Type B pancreatic cell (in vitro differentiated cells): Measurements from ENCODE around the gene SFRP5. TPM values are rescaled to one million over a fixed set of nuclear protein-coding genes. Genes with fewer than 3 reads are reported as not detected.

Source experiments
- DNase-seq: peaks from one replicate; pipeline ENCODE4 v3.0.0; 2021; ENCODE audit warnings: mixed read lengths; ENCODE audit not compliant: unreplicated experiment; ENCODE audit errors: extremely low spot score
- H3K27ac Mint-ChIP-seq: 2 replicates; pipeline ENCODE4 v1.8.0; 2021; ENCODE audit warnings: mild to moderate bottlenecking, mixed read lengths
- H3K27me3 Mint-ChIP-seq: 2 replicates; pipeline ENCODE4 v1.8.0; 2021; ENCODE audit warnings: mixed read lengths
- H3K36me3 Mint-ChIP-seq: 2 replicates; pipeline ENCODE4 v1.8.0; 2021; ENCODE audit warnings: mixed read lengths
- H3K4me1 Mint-ChIP-seq: one replicate; pipeline ENCODE4 v1.8.0; 2021; ENCODE audit warnings: mixed read lengths; ENCODE audit not compliant: unreplicated experiment
- H3K4me3 Mint-ChIP-seq: 2 replicates; pipeline ENCODE4 v1.8.0; 2021; ENCODE audit warnings: mild to moderate bottlenecking, mixed read lengths
- H3K9me3 Mint-ChIP-seq: 2 replicates; pipeline ENCODE4 v1.8.0; 2021; ENCODE audit warnings: mixed read lengths
- CTCF ChIP-seq: fragments of 200-600 bp; sonication (generic); conservative IDR thresholded peaks from 2 replicates; pipeline ENCODE4 v1.5.0; 2021; ENCODE audit warnings: antibody characterized with exemption, mild to moderate bottlenecking
- total RNA-seq: library from RNA; stranded (reverse); gene quantifications from 2 replicates; pipeline ENCODE4 v1.2.1, GENCODE V29; 2021; ENCODE audit warnings: low replicate concordance

SFRP5 gene
- total RNA-seq, 1 donor from 2014 or later, result 5.7 TPM

GRCh38 chr10:97805096-97805884 lies 33.5 kb upstream of the SFRP5 start:
- no peaks in the 10 kb centered on the region for H3K4me1 Mint-ChIP-seq
- no peak overlapping the region for H3K4me3 Mint-ChIP-seq
- no peaks in the 10 kb centered on the region for H3K36me3 Mint-ChIP-seq
- H3K27ac Mint-ChIP-seq, result no peak overlapping the region
- no peak for DNase-seq
- TF ChIP-seq CTCF, result no peak
- no peaks in the 10 kb centered on the region for H3K9me3 Mint-ChIP-seq
- H3K27me3 Mint-ChIP-seq, result peaks cover 17% of the 10 kb centered on the region

GRCh38 chr10:97801422-97801821 lies 29.6 kb upstream of the SFRP5 start:
- DNase-seq, result no peak
- no peak overlapping the region for H3K4me3 Mint-ChIP-seq
- H3K27ac Mint-ChIP-seq, result no peak overlapping the region
- peaks cover 3% of the 10 kb centered on the region for H3K9me3 Mint-ChIP-seq
- H3K4me1 Mint-ChIP-seq, result no peaks in the 10 kb centered on the region
- H3K27me3 Mint-ChIP-seq, result peaks cover 29% of the 10 kb centered on the region
- H3K36me3 Mint-ChIP-seq, result no peaks in the 10 kb centered on the region
- no peak for TF ChIP-seq CTCF

- no peak overlapping the region for H3K27ac Mint-ChIP-seq
- no peak for TF ChIP-seq CTCF
- peaks cover 29% of the 10 kb centered on the region for H3K27me3 Mint-ChIP-seq
- H3K4me1 Mint-ChIP-seq, result no peaks in the 10 kb centered on the region
- H3K4me3 Mint-ChIP-seq, result no peak overlapping the region
- H3K36me3 Mint-ChIP-seq, result no peaks in the 10 kb centered on the region
- no peak for DNase-seq
- H3K9me3 Mint-ChIP-seq, result peaks cover 3% of the 10 kb centered on the region
Measured at GRCh38 chr10:97800474-97800873, 28.7 kb upstream of the SFRP5 start.

- H3K27ac Mint-ChIP-seq, result no peak overlapping the region
- no peaks in the 10 kb centered on the region for H3K36me3 Mint-ChIP-seq
- no peak for DNase-seq
- H3K9me3 Mint-ChIP-seq, result peaks cover 3% of the 10 kb centered on the region
- no peak overlapping the region for H3K4me3 Mint-ChIP-seq
- no peaks in the 10 kb centered on the region for H3K4me1 Mint-ChIP-seq
- H3K27me3 Mint-ChIP-seq, result peaks cover 29% of the 10 kb centered on the region
- no peak for TF ChIP-seq CTCF
Measured at GRCh38 chr10:97798958-97799610, 27.3 kb upstream of the SFRP5 start.

GRCh38 chr10:97796651-97797050 lies 24.9 kb upstream of the SFRP5 start:
- H3K27ac Mint-ChIP-seq, result no peak overlapping the region
- no peak overlapping the region for H3K4me3 Mint-ChIP-seq
- peaks cover 27% of the 10 kb centered on the region for H3K27me3 Mint-ChIP-seq
- no peak for TF ChIP-seq CTCF
- no peak for DNase-seq
- H3K9me3 Mint-ChIP-seq, result peaks cover 3% of the 10 kb centered on the region
- H3K36me3 Mint-ChIP-seq, result no peaks in the 10 kb centered on the region
- H3K4me1 Mint-ChIP-seq, result no peaks in the 10 kb centered on the region
